Measurements from ENCODE around the gene CTAGE9.
"Not testable (repeated sequence)": the region's sequence is repeated elsewhere in the genome, so short reads cannot be mapped to it uniquely, and the experiment has no call there.

Gene CTAGE9

DNA sequence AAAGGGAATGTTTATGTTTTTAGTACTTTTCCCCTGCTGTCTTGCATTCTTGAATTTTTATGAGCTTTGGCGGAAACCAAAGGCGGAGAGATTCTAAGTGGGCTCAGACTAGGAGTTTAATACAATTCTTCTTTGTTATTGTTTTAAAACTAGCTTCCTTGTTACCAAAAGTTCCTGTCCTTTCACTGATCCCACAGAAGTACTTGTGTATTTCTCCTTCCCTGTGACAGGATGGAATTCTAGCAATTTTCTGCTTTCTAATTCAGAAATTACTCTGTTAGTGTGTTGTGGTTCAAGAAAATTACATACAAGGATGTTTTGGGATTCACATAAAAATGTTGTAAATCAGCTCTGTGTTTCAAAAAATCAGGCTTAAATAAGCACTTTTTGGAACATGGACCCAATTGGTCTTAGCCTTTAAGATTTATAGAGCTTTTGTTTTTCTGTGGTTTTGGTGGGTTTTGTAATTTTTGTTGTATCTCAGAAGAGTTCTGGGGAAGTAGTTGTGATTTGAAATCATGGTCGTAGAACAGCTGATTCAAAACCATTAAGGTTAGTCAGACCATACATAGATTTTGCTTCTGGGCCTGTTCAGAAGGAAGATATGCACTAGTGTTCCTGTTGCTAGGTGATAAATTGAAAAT lies 17.6 kb upstream of the CTAGE9 start:
- in situ Hi-C loops (cut with HindIII; ENCODE audit: low sequenced_read_pairs) = no loop called here

DNA sequence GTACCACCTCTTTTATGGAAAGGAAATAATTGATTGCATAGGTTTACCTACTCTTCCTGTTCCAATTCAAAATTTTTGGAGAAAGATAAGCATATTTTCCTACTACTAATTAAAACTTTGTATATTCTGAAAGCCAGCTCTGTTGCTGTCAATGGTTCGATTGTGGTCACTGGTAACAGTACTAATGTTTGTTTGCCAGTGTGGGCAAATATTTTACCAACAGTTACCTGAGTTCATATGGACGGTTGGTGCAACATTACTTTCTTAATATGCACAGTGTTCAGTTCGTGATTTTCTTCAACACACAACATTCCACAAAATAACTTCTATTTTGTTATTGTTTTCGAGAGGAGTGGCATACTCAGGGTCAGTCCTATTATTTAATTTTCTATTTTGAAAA lies 17.1 kb upstream of the CTAGE9 start:
- in situ Hi-C loops (cut with HindIII; ENCODE audit: low sequenced_read_pairs) = no loop called here

DNA sequence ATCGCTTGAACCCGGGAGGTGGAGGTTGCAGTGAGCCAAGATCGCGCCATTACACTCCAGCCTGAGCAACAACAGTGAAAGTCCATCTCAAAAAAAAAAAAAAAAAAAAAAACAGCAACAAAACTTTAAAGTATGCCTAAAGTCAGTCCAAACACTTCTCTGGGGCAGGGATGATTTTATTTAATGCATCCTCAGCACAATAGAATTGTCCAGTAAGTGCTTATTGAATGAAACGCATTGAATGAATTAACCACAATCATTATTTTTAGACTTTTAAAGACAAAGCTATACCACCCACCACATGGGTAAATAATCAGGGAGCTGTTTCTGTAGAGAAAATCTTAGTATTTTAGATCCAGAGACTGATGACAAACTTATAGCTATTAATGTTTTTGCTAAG lies 16.6 kb upstream of the CTAGE9 start:
- in situ Hi-C loops (cut with HindIII; ENCODE audit: low sequenced_read_pairs) = no loop called here

DNA sequence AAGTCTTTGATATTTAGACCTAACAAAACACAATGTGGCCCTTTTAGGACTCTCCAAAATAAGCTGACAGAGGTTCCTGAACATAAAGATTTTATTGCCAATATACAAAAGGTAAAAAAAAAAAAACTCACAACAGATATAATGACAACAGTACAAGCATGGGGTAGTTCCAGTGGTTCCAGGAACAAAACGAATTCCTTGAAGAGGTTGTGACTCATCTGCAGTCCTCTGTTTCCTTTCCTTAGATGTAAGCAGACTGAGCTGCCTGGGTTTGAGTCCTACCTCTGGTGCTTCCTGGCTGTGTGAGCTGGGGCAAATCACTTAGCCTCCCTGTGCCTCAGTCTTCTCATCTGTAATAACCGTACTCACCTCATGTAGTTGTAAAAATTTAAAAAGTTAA lies 13.3 kb upstream of the CTAGE9 start:
- in situ Hi-C loops (cut with HindIII; ENCODE audit: low sequenced_read_pairs) = no loop called here

DNA sequence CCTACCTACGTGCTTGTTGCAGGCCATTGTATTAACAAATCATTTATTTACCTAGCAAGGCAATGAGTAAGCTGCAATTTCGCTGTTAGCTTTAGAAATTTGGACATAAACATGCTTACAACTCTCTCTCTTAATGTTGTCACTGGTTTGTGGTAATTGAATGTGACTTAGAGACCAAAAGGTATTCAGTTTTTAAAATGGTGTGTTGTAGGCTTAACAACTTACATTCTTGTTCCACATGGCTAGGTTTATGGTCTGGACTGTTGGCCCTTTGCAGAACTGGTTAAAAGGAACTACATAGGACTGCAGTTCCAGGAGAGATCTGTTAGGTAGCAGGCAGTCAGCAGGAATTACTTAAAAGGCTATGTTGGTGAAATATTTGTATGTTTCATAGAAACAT lies 10.3 kb upstream of the CTAGE9 start:
- in situ Hi-C loops (cut with HindIII; ENCODE audit: low sequenced_read_pairs) = no loop called here

DNA sequence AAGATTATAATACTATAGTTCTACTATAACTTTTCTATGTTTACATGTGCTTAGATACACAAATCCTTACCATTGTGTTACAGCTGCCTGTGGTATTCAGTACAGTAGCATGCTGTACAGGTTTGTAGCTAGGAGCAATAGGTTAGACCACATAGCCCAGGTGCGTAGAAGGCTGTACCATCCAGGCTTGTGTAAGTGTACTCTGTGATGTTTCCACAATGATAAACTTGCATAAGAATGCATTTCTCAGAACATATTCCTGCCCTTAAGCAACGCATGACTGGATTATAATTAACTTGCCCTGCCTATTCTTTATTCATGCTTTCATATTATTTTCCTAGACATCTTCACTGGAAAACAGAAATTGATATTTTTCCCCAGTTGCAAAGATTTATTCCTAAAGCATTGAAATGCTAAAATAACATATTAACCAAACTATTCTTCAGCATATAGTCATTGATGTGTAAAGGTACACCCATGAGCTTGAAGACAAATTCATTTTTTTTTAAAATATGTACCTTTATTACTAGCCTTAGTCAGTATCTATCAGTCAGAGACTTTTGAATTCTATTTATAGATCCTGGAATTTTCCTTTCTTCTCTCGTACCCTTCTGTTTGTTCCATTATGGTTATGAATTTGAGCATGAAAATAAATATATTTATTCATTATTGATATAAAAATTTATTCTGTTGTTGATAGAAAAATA lies 7.2 kb upstream of the CTAGE9 start:
- in situ Hi-C loops (cut with HindIII; ENCODE audit: low sequenced_read_pairs) = no loop called here

DNA sequence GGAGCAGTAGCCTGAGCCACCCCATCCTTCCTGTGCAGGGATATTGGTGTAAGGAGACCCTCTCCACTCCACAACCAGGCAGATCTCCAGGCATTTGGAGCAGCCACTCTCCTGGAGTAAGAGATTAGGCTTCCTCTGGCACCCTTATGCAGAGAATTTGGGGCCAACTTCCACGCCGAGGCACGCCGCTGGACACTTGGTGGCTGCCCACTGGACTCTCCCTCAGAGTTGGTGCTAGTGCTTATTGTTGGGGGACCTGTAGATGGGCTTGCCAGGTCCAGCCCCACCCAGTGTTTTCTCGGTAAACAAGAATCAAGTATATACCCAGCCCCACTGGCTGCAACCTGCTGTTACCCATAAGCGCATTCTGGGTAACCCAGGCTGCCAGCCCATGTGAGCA lies 4.8 kb upstream of the CTAGE9 start:
- in situ Hi-C loops (cut with HindIII; ENCODE audit: low sequenced_read_pairs) = not testable (repeated sequence)

DNA sequence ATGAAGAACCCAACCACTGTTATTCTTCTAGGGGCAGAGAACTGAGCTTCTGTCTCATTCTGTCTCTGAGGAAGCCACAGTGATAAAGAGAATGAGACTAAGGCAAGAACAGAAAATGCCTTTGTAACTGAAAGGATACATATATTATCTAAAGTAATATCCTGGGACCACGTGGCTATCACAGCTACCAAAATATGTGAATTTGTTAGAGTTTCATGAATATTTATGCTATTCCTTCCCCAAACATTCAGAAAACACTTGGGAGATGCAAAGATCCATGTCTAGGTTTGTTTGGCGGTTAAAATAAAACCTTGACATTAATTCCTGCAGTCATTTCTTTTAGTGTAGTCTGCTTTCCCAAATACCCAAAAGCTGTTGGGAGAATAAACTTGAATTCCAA lies 6.9 kb downstream of the CTAGE9 start:
- in situ Hi-C loops (cut with HindIII; ENCODE audit: low sequenced_read_pairs) = not testable (repeated sequence)

DNA sequence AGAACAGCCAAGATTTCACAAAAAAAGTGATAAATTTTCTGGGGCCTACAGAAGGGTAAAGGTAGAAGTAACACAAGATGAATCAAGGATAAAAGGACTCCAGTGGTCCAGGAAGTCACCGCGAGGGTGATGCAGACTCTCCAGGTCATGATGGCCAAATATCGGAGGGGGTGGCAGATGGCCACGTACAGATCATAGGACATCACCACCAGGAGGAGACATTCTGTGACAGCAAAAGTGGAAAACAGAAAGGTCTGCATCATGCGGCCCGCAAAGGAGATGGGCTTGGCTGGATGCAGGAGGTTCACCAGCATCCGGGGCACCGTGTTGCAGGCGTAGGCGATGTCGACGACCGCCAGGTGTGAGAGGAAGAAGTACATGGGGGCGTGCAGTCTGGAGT lies 10.0 kb downstream of the CTAGE9 start:
- in situ Hi-C loops (cut with HindIII; ENCODE audit: low sequenced_read_pairs) = not testable (repeated sequence)

DNA sequence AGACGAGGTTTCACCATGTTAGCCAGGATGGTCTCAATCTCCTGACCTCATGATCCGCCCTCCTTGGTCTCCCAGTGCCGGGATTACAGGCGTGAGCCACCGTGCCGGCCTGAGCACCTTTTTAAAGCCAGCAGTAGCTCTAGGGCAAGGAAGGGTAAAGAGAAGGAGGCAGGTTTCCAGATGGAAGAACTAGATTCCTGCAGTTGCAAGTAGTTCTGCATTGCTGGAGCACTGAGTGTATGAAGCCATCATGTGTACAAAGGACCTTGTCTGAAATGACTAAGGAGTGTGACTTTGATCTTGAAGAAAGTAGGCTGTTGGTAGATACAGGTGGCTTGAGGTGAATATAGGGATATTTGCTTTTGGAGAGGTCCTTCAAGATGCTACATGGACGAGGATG lies 13.9 kb downstream of the CTAGE9 start:
- in situ Hi-C loops (cut with HindIII; ENCODE audit: low sequenced_read_pairs) = no loop called here

DNA sequence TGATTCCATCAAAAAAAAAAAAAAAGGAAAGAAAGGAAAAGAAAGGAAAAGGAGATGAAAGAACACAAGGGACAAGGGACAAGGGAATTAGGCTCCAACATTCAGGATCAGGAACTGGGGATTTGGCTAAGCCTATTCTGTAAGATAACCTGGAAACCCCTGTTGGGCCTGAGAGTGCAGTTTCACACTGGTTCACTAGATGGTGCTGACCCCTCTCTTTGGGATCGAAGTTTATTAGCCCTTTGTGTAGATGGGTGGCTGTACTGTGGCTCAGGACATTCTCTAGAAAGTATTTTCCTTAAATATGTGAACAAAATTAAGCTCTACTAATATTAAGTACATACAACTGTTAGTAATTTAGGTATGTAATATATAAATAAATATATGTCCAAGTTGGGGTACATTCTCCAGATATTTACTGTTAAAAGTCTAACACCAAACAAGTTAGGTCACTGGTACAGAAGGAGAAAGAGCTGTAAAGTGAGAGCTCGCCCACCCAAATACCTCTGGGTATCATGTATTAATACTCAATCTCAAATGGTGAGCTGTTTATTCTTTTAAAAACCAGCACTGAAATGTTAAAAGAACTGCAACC lies 15.9 kb downstream of the CTAGE9 start:
- in situ Hi-C loops (cut with HindIII; ENCODE audit: low sequenced_read_pairs) = no loop called here

DNA sequence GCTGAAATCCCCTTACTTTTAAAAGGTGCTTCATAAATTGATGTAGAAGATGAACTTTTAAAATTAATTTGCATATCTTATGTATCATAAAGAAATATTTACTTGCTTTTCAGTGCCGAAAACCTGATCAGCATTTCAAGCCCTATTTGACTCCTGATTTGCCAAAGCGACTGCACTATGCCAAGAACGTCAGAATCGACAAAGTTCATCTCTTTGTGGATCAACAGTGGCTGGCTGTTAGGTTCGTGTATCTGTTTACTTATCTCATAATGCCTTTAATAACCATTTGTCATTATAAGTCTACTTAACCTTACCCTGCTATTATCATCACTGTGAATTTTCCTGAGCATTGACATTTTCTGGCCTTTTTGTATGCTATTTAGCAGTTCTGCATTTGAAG lies 17.4 kb downstream of the CTAGE9 start:
- in situ Hi-C loops (cut with HindIII; ENCODE audit: low sequenced_read_pairs) = no loop called here

DNA sequence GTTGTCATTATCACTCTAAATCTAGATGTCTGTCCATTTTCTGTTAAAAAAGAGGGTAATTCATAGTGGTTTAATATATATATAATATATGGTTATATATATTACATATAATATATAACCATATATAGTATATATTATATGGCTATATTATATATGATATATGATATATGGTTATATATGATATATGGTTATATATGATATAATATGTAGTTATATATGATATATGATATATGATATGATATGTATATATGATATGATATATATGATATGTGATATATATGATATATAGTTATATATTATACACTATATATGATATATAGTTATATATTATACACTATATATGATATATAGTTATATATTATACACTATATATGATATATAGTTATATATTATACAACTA lies 18.2 kb downstream of the CTAGE9 start:
- in situ Hi-C loops (cut with HindIII; ENCODE audit: low sequenced_read_pairs) = no loop called here

DNA sequence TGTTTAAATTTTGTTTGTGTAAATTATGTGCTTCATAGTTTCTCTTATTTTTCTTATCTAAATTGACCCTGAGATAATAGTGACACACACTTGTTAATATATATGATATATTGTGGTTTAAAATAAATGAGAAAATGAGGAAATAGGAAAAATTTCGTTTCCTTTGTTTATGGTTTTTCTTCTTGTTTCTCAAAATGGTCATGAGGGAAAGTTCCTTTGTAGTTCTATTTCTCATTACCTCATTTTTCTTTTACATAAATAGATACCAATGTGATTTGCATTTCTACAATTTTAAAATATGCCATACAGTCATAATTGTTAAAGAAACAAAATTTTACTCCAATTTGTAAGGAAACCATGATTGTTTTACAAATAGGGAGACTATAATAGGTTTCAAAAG lies 18.8 kb downstream of the CTAGE9 start:
- in situ Hi-C loops (cut with HindIII; ENCODE audit: low sequenced_read_pairs) = no loop called here

DNA sequence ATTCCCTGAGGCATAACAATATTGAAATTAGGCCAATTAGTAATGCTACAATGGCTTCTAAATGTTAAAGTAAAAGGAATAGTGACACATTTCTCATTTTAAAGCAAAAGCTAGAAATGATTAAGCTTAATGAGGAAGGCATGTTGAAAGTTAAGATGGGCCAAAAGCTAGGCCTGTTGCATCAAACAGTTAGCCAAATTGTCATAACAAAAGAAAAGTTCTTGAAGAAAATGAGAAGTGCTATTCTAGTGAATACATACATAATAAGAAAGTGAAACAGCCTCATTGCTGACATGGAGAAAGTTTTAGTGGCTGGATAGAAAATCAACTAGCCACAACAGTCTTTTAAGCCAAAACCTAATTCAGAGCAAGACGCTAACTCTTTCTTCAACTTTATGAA lies 22.5 kb downstream of the CTAGE9 start:
- in situ Hi-C loops (cut with HindIII; ENCODE audit: low sequenced_read_pairs) = no loop called here

DNA sequence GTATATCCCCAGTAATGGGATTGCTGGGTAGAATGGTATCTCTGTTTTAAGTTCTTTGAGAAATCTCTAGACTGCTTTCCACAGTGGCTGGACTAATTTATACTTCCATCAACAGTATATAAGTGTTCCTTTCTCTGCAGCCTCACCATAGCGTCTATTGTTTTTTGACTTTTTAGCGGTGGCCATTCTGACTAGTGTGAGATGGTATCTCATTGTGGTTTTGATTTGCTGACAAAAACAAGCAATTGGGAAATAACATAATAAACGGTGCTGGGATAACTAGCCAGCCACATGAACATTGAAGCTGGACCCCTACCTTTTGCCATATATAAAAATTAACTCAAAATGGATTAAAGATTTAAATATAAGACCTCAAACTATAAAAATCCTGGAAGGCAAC lies 23.8 kb downstream of the CTAGE9 start:
- in situ Hi-C loops (cut with HindIII; ENCODE audit: low sequenced_read_pairs) = no loop called here

DNA sequence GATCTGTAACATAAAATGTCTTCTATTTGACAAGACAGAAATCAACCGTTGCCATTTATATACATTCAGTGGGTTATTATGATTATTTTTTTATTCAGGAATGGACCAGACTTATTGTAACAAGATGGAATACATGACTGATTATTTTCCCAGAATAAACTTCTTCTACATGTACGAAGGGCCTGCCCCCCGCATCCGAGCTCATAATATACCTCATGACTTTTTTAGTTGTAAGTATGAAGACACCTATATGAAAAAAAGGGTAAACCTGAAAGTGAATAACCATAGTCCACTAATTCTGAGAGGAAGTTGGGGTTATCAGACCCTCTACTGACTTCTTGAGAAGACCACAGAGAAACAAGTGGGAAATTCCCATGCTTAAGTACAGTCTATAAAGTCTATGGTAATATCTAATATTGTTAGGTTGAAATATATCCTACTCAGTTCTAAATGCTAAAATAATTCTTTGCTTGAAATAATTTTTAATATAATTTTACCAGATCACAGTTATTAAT lies 25.5 kb downstream of the CTAGE9 start:
- in situ Hi-C loops (cut with HindIII; ENCODE audit: low sequenced_read_pairs) = no loop called here

DNA sequence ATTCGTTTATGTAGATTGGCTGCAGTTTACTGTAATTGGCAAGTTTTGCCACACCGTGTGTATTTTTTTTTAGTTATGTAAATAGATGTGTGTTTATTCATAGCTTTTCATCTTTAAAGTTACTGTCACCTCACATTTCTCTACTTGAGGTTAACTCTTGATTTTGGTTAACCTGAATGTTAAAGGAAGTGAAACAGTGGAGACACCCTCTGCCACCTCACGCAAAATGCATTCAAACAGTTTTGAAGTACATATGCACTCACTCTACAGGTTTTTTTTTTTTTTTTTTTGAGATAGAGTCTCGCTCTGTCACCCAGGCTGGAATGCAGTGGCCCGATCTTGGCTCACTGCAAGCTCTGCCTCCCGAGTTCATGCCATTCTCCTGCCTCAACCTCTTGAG lies 27.3 kb downstream of the CTAGE9 start:
- in situ Hi-C loops (cut with HindIII; ENCODE audit: low sequenced_read_pairs) = no loop called here

DNA sequence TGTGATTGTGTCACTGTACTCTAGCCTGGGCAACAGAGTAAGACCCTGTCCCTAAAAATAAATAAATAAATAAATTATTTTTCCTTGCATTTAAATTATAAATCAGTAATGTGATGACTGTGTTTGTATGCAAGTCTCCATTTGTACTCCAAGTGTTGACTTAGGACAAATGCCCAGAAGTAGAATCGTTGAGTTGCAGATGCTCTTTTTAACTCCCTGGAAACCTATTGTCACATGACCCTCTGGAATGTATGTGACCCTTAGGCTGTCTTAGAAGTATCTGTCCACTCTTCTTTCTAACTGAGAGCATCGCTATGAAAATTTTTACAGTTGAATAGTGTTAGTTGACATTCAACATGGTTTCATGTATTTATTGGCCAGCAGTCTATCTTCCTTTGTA lies 28.4 kb downstream of the CTAGE9 start:
- in situ Hi-C loops (cut with HindIII; ENCODE audit: low sequenced_read_pairs) = no loop called here

DNA sequence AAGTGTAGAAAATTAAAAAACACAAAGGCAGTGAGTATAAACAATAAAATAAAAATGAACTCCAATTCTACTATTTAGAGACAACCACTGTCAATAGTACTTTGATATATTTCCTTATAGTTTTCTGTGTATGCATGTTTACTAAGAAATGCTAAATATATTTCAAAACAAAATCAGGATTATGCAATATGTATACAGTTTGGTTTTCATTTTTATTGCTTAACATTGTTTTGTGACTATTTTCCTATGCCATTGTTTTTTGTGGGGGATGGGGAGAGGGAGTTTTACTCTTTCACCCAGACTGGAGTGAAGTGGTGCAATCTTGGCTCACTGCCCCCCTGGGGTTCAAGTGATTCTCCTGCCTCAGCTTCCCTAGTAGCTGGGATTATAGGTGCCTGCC lies 29.2 kb downstream of the CTAGE9 start:
- in situ Hi-C loops (cut with HindIII; ENCODE audit: low sequenced_read_pairs) = no loop called here

DNA sequence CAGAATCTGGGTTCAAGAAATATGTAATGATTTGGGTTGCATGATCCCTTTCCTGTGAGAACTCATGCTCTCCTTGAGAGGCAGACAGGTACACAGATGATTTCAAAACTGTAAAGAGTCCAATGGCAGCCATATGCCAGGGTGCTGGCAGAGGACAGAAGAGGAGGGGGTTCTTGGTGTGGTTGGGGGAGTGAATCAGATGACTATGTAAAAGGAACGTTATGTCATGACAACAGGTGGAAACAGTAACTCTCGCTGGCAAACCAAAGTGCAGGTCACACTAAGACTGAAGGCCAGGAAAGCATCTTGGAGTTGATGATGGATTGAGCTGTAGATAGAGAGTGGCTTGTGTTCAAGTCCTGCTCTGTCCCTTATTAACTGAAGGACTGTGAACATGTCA lies 29.9 kb downstream of the CTAGE9 start:
- in situ Hi-C loops (cut with HindIII; ENCODE audit: low sequenced_read_pairs) = no loop called here

DNA sequence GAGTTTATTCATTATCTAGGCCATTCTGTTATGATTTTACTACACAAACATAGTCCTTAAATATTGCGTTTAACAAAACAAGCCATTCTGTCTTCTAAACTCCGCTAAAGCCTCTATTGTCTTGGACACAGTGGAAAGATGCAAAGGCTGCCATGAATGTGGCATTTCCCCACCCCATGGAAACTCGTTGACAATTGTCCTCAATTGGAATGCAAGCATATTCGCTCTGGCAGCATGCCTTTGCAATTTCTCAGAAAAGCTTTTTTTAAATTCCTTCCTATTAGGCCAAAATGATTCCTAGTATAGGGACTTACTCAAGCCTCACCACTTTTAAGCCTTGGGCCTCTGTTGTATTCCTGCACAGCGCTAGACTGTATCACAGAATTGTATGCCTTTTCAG lies 32.4 kb downstream of the CTAGE9 start:
- in situ Hi-C loops (cut with HindIII; ENCODE audit: low sequenced_read_pairs) = no loop called here

All from DLD1 (cell line).